K562 (cell line): ENCODE results near the gene MADCAM1. TPM values are rescaled to one million over a fixed set of nuclear protein-coding genes. Genes with fewer than 3 reads are reported as not detected.

Experiments
- BACH1 ChIP-seq: fragments of 200-800 bp; sonication (Bioruptor generic); IDR thresholded peaks from 2 replicates; pipeline ENCODE4 v1.6.1; 2016; ENCODE audit warnings: missing genetic modification characterization, missing compliant biosample characterization
- BRD4 ChIP-seq: fragments of 200-600 bp; sonication (generic); IDR thresholded peaks from 2 replicates; pipeline ENCODE4 v1.6.1; 2017; ENCODE audit warnings: inconsistent platforms
- CBX5 ChIP-seq: IDR thresholded peaks from 2 replicates; pipeline ENCODE4 v1.6.1; 2014; ENCODE audit warnings: low read depth, borderline replicate concordance
- HBP1 ChIP-seq: fragments of 450-650 bp; formaldehyde crosslinking; IDR thresholded peaks from 2 replicates; pipeline ENCODE4 v1.4.0; 2022; ENCODE audit warnings: missing genetic modification characterization
- KDM5B ChIP-seq: fragments of 200-600 bp; sonication (generic); IDR thresholded peaks from 2 replicates; pipeline ENCODE4 v1.6.1; 2012; ENCODE audit warnings: low read depth, mild to moderate bottlenecking, moderate library complexity, low read length, control low read depth, inconsistent platforms; ENCODE audit not compliant: insufficient replicate concordance
- KLF10 ChIP-seq: fragments of 250-450 bp; sonication (Bioruptor Pico); IDR thresholded peaks from 2 replicates; pipeline ENCODE4 v1.6.1; 2021; ENCODE audit warnings: matching md5 sums
- MAFG ChIP-seq: fragments of 450-650 bp; conservative IDR thresholded peaks from 2 replicates; pipeline ENCODE4 v1.6.1; 2016; ENCODE audit warnings: missing genetic modification characterization, missing compliant biosample characterization
- PATZ1 ChIP-seq: fragments of 250-450 bp; sonication (Bioruptor Pico); IDR thresholded peaks from 2 replicates; pipeline ENCODE4 v1.5.0; 2020; ENCODE audit warnings: mild to moderate bottlenecking, borderline replicate concordance
- PRMT5 ChIP-seq: sonication (generic); formaldehyde crosslinking; IDR thresholded peaks from 2 replicates; pipeline ENCODE4 v1.5.0; 2020; ENCODE audit warnings: missing genetic modification reagents
- PTTG1 ChIP-seq: fragments of 450-650 bp; IDR thresholded peaks from 2 replicates; pipeline ENCODE4 v1.6.1; 2016; ENCODE audit warnings: low read depth, mild to moderate bottlenecking, missing genetic modification characterization, missing compliant biosample characterization
- RERE ChIP-seq: sonication (generic); formaldehyde crosslinking; IDR thresholded peaks from 2 replicates; pipeline ENCODE4 v1.8.0; 2023; ENCODE audit warnings: missing genetic modification reagents, mild to moderate bottlenecking, borderline replicate concordance
- SIRT6 ChIP-seq: IDR thresholded peaks from one replicate; pipeline ENCODE4 v1.6.1; 2012; ENCODE audit warnings: low read depth, mild to moderate bottlenecking, control low read depth, inconsistent platforms, low read length, moderate library complexity
- THRB ChIP-seq: fragments of 450-650 bp; formaldehyde crosslinking; conservative IDR thresholded peaks from 2 replicates; pipeline ENCODE4 v1.4.0; 2022; ENCODE audit warnings: mild to moderate bottlenecking, missing genetic modification characterization
- ZC3H4 ChIP-seq: sonication (generic); formaldehyde crosslinking; IDR thresholded peaks from 2 replicates; pipeline ENCODE4 v1.9.0; 2021; ENCODE audit warnings: missing genetic modification reagents, borderline replicate concordance
- ZFX ChIP-seq: sonication (generic); formaldehyde crosslinking; IDR thresholded peaks from 2 replicates; pipeline ENCODE4 v1.8.0; 2022; ENCODE audit warnings: mild to moderate bottlenecking, missing genetic modification reagents, moderate library complexity
- ZNF717 ChIP-seq: fragments of 250-450 bp; sonication (Bioruptor Pico); IDR thresholded peaks from 2 replicates; pipeline ENCODE4 v1.5.0; 2021
- polyA plus RNA-seq, 8 experiments: library from polyadenylated mRNA; depleted of rRNA in 4 of 8; stranded (reverse) in 5 of 8; unstranded in 3 of 8; fragments of >200 nt; fragmentation: Nextera tagmentation in 2 of 8; fragmentation: Illumina TruSeq in 1 of 8; extraction: Ambion mirVana in 2 of 8; extraction: Trizol in 1 of 8; gene quantifications; 2 replicates each; pipeline versions ENCODE4 v1.2.1 to v1.2.3, GENCODE V29; 2011 to 2014; ENCODE audit warnings: inconsistent platforms in 1 of 8, missing spikeins in 1 of 8
- total RNA-seq, 7 experiments: library from RNA; depleted of rRNA in 6 of 7; stranded (reverse); fragments of >200 nt in 6 of 7; fragmentation: Illumina TruSeq in 2 of 7; extraction: Trizol in 2 of 7; gene quantifications; 2 replicates each; pipeline versions ENCODE4 v1.2.1 to v1.2.3, GENCODE V29; 2011 to 2021; ENCODE audit warnings: low replicate concordance in 1 of 7
- TF ChIP-seq, protein P1 (sequence below): fragments of 450-650 bp; formaldehyde crosslinking; IDR thresholded peaks from 2 replicates; pipeline ENCODE4 v1.4.0; 2020; ENCODE audit warnings: mild to moderate bottlenecking, moderate library complexity

MADCAM1 gene
- total and polyA plus RNA-seq, 9 of the 15 experiments (the other 6 are each of a cell fraction or from before 2014, with no cell fraction given): 0.09 to 0.36 (median 0.09) TPM; not detected in 6

DNA sequence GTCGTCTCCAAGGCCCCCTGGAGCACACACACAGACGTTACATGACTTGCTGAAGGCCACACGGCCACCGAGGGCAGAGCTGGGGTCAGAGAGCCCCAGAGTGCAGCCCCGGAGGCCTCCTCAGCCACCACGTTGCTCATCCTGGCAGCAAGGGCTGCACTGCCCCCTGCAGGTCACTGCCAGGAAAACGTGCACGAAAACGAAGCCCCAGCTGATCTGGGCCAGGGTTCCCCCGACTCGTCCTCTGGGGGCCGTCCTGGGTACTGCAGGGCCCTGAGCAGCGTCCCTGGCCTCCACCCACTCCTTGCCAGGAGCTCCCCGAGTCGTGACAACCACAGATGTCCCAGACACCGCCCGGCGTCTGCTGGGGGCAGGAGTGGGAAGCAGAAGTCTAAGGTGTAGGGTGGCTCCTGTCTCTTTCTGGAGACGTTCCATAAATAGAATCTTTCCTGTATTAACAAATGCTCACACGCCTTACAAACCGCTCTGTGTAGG lies 14.4 kb downstream of the MADCAM1 start (continued):
- TF ChIP-seq RERE (CRISPR knock-in tag) (no peak), PATZ1 (no peak), BACH1 (tag) (no peak), ZC3H4 (CRISPR knock-in tag) (no peak), THRB (CRISPR knock-in tag) (no peak), KDM5B (no peak), SIRT6 (no peak), ZFX (CRISPR knock-in tag) (peak; percentile 66), BRD4 (no peak), PRMT5 (CRISPR knock-in tag) (no peak), ZNF717 (no peak), HBP1 (CRISPR knock-in tag) (no peak), PTTG1 (tag) (no peak), MAFG (tag) (no peak), KLF10 (CRISPR knock-in tag) (no peak), CBX5 (peak; percentile 53; the same call in 1 of the 2 replicates)
- TF ChIP-seq, protein P1, sequence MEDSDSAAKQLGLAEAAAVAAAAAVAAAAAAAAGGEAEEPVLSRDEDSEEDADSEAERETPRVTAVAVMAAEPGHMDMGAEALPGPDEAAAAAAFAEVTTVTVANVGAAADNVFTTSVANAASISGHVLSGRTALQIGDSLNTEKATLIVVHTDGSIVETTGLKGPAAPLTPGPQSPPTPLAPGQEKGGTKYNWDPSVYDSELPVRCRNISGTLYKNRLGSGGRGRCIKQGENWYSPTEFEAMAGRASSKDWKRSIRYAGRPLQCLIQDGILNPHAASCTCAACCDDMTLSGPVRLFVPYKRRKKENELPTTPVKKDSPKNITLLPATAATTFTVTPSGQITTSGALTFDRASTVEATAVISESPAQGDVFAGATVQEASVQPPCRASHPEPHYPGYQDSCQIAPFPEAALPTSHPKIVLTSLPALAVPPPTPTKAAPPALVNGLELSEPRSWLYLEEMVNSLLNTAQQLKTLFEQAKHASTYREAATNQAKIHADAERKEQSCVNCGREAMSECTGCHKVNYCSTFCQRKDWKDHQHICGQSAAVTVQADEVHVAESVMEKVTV (CRISPR knock-in tag): peak; percentile 57
